IPS DF 19.7 (cell line): ENCODE results near the gene NECTIN4.
A peak's percentile ranks its signal among the peaks of the same experiment; 100 is the strongest.
"Not testable (repeated sequence)": the region's sequence is repeated elsewhere in the genome, so short reads cannot be mapped to it uniquely, and the experiment has no call there.

Experiments
- DNase-seq: peaks from one replicate; pipeline ENCODE4 v3.0.0-alpha.2; 2013; ENCODE audit warnings: low read depth, low spot score

Gene NECTIN4

DNA sequence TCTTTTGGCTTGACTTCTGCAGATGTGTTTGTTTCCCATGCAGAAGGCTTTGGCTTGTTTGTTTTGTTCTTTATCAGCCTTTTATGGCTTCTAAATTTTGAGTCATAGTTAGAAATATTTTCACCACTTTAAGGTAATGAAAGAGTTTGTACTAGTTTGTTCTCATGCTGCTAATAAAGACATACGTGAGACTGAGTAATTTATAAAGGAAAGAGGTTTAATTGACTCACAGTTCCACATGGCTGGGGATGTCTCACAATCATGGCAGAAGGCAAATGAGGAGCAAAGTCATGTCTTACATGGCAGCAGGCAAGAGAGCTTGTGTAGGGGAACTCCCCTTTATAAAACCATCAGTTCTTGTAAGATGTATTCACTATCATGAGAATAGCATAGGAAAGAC is 62.4 kb downstream of the NECTIN4 start:
- not testable (repeated sequence) for DNase-seq

DNA sequence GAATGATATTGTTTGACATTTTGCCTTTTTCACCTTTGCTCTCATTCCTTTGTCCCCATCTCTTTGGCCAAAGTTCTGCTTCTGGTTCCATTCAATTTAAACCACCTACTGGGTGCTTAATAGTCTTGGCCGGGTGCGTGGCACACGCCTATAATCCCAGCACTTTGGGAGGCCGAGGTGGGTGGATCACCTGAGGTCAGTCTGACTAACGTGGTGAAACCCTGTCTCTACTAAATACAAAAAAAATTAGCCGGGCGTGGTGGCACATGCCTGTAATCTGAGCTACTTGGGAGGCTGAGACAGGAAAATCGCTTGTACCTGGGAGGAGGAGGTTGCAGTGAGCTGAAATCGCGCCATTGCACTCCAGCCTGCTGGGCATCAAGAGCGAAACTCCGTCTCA is 66.9 kb downstream of the NECTIN4 start:
- DNase-seq = not testable (repeated sequence)

DNA sequence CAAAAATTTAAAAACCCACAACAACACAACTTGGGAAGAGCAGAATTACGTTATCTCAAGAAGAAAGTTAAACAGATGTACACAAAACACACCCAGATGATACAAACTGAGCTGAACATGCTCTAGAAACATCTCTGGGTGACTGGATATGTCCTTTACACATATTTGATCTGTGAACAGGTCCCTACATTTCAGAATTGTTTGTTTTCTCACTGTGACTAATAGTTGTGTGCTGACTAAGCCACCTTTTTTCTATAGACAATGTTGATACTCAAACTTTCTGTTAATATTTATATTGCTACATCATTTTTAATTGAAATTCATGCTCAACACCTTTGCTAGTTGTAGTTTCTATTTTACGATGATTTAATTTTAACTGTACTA is 67.4 kb downstream of the NECTIN4 start:
- no peak for DNase-seq

DNA sequence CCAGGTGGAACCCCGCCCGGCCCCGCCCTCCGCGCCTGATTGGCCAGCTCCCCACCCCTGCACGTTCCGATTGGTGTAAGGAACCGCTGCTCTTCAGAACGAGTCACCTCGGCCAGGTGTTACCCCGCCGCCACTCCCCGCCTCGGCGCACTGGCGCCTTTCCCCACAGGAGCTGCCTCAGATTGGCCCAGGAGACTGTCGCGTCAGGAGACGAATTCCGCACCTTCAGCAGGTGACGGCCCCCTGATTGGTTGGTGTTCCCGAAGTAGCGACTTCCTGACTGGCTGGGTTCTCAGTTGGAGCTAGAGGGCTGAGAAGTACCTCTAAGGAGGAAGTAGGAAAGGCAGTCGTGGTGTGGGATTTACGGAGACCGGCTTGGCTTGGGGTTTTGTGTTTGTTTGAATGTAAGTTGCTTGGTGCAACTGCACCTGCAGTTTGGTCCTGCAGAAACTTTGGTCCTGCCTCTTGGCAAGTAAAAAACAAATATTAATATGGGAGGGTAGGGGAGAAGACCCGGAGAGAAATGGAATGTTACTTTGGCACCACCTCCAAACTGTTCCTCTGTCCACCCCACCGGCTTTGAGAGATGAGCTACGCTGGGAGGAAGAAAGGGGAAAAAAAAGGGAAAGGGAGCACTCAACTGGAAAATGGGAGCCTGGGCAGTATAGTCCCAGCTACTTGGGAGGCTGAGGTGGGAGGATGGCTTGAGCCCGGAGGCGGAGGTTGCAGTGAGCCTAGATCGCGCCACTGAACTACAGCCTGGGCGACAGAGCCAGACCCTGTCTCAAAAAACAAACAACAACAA is 68.0 kb downstream of the NECTIN4 start:
- DNase-seq = peak; percentile 99
